HUES6 (cell line): ENCODE results near the gene S100A4.

ENCODE experiments used
- H3K27ac ChIP-seq: 2 replicates; pipeline ENCODE4 v1.7.0; 2013; ENCODE audit warnings: low read depth, mild to moderate bottlenecking, low read length, inconsistent platforms
- H3K27me3 ChIP-seq: 2 replicates; pipeline ENCODE4 v1.6.1; 2013; ENCODE audit warnings: low read length; ENCODE audit not compliant: control insufficient read depth, insufficient read depth
- H3K36me3 ChIP-seq: 2 replicates; pipeline ENCODE4 v1.6.1; 2013; ENCODE audit warnings: low read length; ENCODE audit not compliant: control insufficient read depth, insufficient read depth
- H3K4me1 ChIP-seq: 2 replicates; pipeline ENCODE4 v1.6.1; 2013; ENCODE audit warnings: low read length; ENCODE audit not compliant: control insufficient read depth, insufficient read depth
- H3K4me3 ChIP-seq: 2 replicates; pipeline ENCODE4 v1.5.1; 2013; ENCODE audit warnings: low read depth, low read length
- H3K9ac ChIP-seq: one replicate; pipeline ENCODE4 v1.6.1; 2013; ENCODE audit warnings: mild to moderate bottlenecking, low read length
- H3K9me3 ChIP-seq: 2 replicates; pipeline ENCODE4 v1.6.1; 2013; ENCODE audit warnings: low read depth, low read length; ENCODE audit not compliant: control insufficient read depth, insufficient read depth

S100A4 gene

DNA sequence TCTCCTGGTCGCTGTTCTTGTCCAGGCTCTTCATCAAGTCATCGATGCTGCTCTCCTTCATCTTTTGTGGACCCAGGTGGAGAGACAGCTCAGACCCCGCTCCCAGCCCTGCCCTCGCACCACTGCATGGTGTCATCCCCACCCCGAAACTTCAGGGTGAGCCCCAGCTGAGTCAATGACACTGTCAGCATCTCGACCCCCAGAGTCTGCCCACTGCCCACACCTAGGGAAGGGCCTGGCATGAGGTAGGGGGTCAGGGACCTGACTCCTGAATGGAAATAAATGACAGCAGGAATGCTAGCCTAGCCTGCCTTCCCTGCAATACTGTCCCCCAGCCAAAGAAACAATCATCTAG is 8.3 kb downstream of the S100A4 start:
- peaks cover 16% of the 10 kb centered on the region; the same call in 1 of the 2 replicates for H3K27me3 ChIP-seq
- H3K4me1 ChIP-seq: peaks cover 33% of the 10 kb centered on the region
- H3K9ac ChIP-seq: no peak overlapping the region
- no peak overlapping the region for H3K4me3 ChIP-seq
- H3K9me3 ChIP-seq: no peaks in the 10 kb centered on the region
- H3K36me3 ChIP-seq: no peaks in the 10 kb centered on the region
- no peak overlapping the region for H3K27ac ChIP-seq

DNA sequence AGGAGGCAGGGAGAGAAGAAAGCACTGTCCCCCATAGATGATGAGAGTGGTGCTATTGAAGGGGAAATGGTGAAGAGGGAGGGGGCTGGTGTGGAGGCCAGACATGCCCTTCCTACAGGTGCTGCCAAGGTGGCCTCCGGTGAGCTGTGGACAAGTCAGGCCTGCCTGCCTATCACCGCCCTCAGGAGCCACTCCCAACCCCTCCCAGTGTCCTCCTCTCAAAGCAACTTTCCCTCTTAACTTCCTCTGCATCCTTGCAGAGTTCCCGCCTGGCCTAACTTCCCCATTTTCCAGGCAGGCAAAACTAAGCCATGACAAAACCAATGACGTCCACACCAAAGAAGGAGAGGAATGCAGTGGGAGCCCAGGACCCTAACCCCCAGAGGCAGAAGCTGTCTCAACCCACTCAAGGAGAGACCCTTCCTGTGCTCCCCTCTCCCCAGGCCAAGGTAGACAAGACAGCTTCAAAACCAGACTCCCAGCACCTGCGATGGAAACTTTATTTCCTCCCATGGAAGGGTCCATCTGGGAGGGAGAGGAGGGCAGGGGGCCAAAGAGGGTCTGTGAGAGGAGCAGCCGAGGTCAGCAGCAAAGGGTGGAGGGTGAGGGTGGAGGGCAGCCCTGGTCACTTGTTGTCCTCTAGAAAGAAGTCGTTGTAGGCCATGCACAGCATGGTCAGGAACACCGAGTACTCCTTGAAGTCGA is 8.8 kb downstream of the S100A4 start:
- Histone ChIP-seq H3K27ac (no peak overlapping the region), H3K27me3 (peaks cover 16% of the 10 kb centered on the region; the same call in 1 of the 2 replicates), H3K36me3 (no peaks in the 10 kb centered on the region), H3K4me1 (peaks cover 34% of the 10 kb centered on the region), H3K9me3 (no peaks in the 10 kb centered on the region), H3K4me3 (peak overlapping the region; percentile 55; the same call in 1 of the 2 replicates), H3K9ac (no peak overlapping the region)

DNA sequence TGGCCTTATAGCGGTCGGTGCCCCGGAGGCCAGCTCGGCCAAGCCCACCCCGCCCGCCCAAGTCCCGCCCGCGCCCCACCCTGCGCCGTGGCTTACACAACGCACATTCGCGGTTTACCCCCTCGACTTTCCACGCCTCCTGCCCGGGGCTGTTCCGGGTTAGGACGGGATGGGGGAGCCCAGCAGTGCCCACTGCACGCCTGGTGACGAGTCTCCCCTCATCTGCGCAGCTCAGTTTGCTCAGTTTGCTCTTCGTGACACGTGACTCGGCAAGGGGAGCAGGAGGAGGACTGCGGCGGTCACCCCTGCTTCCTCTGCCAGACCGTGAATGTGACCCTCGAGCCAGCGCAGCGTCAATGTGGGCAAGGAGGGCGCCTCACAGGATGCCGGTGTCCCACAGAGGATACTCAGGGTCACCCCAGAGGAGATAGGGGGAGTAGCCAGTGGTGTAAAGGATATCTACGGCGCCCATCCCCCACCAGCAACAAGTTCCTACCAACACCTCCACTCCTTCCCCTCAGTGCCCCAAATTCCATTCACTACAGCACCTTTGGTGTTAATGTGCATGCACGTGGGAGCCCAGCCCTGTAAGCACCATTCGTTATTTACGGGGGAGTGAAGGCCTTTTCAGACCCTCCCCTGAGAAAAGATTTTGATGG is 9.5 kb downstream of the S100A4 start:
- Histone ChIP-seq H3K4me3 (peak overlapping the region; percentile 55), H3K36me3 (no peaks in the 10 kb centered on the region), H3K9ac (peak overlapping the region; percentile 14), H3K4me1 (peaks cover 34% of the 10 kb centered on the region), H3K27me3 (peaks cover 16% of the 10 kb centered on the region; the same call in 1 of the 2 replicates), H3K9me3 (no peaks in the 10 kb centered on the region), H3K27ac (no peak overlapping the region)

GRCh38 chr1:153535242-153536011 is 10.2 kb downstream of the S100A4 start, which contains the start of gene S100A6:
Gene S100A6, minus strand, starts transcription at chr1:153535991. Its CDS starts 652 bp downstream, at chr1:153535339.
- no peaks in the 10 kb centered on the region for H3K36me3 ChIP-seq
- H3K27me3 ChIP-seq: peaks cover 16% of the 10 kb centered on the region; the same call in 1 of the 2 replicates
- peak within 1 kb of the TSS; percentile 14 for H3K9ac ChIP-seq
- H3K9me3 ChIP-seq: no peaks in the 10 kb centered on the region
- H3K27ac ChIP-seq: no peak within 1 kb of the TSS
- peak within 1 kb of the TSS; percentile 55 for H3K4me3 ChIP-seq
- peaks cover 34% of the 10 kb centered on the region for H3K4me1 ChIP-seq

- no peak overlapping the region for H3K9ac ChIP-seq
- H3K36me3 ChIP-seq: no peaks in the 10 kb centered on the region
- H3K27me3 ChIP-seq: peaks cover 16% of the 10 kb centered on the region; the same call in 1 of the 2 replicates
- peaks cover 34% of the 10 kb centered on the region for H3K4me1 ChIP-seq
- H3K9me3 ChIP-seq: no peaks in the 10 kb centered on the region
- no peak overlapping the region for H3K27ac ChIP-seq
- H3K4me3 ChIP-seq: no peak overlapping the region; the same call in 1 of the 2 replicates
Measured at GRCh38 chr1:153534925-153535241, 10.7 kb downstream of the S100A4 start.

- Histone ChIP-seq H3K27me3 (peaks cover 16% of the 10 kb centered on the region; the same call in 1 of the 2 replicates), H3K27ac (no peak overlapping the region), H3K4me1 (peaks cover 34% of the 10 kb centered on the region), H3K36me3 (no peaks in the 10 kb centered on the region), H3K9me3 (no peaks in the 10 kb centered on the region), H3K9ac (no peak overlapping the region), H3K4me3 (no peak overlapping the region)
Measured at GRCh38 chr1:153534226-153534924, 11.2 kb downstream of the S100A4 start.

DNA sequence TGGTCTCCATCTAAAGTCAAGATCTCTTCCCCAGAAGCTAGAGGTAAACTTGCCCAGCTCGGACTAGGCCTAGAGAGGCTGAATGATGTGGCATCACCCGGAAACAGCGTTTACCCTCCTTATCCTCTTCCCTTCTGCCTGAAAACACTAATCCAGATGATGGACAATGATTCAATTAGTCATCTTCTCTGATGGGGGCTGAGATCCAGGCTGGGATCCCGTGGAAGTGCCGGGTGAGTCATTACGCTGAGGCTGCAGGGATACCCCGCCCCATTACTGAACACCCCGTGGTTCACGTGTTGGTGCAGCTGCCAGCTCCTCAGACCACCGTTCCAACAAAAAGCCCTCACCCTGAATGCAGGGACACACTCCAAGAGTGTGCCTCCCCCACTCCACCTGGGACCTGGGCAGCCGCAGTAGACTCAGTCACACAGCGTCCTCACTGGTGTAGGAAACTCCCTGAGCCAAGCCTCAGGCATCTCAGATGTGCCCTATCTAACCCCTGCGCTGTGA is 11.9 kb downstream of the S100A4 start:
- Histone ChIP-seq H3K9me3 (no peaks in the 10 kb centered on the region), H3K27ac (no peak overlapping the region), H3K9ac (no peak overlapping the region), H3K4me1 (peaks cover 34% of the 10 kb centered on the region), H3K27me3 (peaks cover 16% of the 10 kb centered on the region; the same call in 1 of the 2 replicates), H3K4me3 (peak overlapping the region; percentile 42), H3K36me3 (no peaks in the 10 kb centered on the region)

DNA sequence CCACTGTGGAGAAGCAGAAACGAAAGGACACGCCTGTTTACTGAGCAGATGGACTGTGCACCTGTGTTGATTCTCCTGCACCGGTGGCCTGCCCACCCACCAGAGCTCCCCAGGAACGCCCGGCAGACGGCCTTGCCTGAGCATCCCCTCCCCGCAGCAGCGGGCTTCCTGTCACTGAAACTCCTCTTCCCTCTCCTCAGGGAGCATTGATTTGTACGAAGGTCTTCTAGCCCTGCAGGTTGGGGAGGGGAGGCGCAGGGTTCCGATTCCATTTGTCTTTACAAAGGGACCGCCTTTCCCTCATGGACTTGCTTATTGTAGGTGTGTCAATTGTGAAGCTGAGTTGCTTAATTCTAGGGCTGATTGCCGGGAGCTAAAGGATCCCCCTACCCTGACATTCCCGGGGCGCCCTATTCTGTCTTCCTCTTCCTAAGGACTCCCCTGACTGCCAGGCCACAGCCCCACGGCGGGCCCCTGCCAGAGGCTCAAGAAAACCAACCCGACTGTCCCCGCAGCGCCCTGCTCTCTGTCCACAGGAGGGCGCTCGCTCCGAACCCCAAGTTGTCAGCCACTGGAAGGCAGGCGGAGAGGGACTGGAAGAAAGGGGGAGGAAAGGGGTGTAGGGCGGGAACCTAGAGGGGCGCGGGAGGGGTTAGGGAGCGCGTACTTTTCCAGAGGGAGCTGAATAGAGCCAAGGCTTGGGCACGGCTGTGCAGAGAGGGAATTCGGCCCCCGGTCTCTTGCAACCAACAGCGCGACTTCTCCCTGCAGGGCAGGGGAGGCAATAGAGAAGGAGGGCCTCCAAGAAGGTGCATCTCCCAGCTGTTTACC is 12.6 kb downstream of the S100A4 start:
- Histone ChIP-seq H3K9me3 (no peaks in the 10 kb centered on the region), H3K9ac (peak overlapping the region; percentile 14), H3K4me3 (peak overlapping the region; percentile 42), H3K36me3 (no peaks in the 10 kb centered on the region), H3K4me1 (peaks cover 28% of the 10 kb centered on the region), H3K27me3 (peaks cover 16% of the 10 kb centered on the region; the same call in 1 of the 2 replicates), H3K27ac (no peak overlapping the region)

GRCh38 chr1:153532181-153532580 is 13.4 kb downstream of the S100A4 start:
- Histone ChIP-seq H3K4me3 (no peak overlapping the region), H3K36me3 (no peaks in the 10 kb centered on the region), H3K27me3 (peaks cover 16% of the 10 kb centered on the region; the same call in 1 of the 2 replicates), H3K4me1 (peaks cover 31% of the 10 kb centered on the region), H3K27ac (no peak overlapping the region), H3K9ac (no peak overlapping the region), H3K9me3 (no peaks in the 10 kb centered on the region)

- H3K9ac ChIP-seq: no peak overlapping the region
- peaks cover 36% of the 10 kb centered on the region for H3K4me1 ChIP-seq
- no peaks in the 10 kb centered on the region for H3K36me3 ChIP-seq
- no peaks in the 10 kb centered on the region for H3K9me3 ChIP-seq
- no peak overlapping the region for H3K27ac ChIP-seq
- H3K27me3 ChIP-seq: peaks cover 16% of the 10 kb centered on the region; the same call in 1 of the 2 replicates
- no peak overlapping the region for H3K4me3 ChIP-seq
Measured at GRCh38 chr1:153531638-153532037, 14.0 kb downstream of the S100A4 start.
